Measurements from ENCODE around the gene YPEL5.
"Not testable (repeated sequence)": the region's sequence is repeated elsewhere in the genome, so short reads cannot be mapped to it uniquely, and the experiment has no call there.

YPEL5 gene

DNA sequence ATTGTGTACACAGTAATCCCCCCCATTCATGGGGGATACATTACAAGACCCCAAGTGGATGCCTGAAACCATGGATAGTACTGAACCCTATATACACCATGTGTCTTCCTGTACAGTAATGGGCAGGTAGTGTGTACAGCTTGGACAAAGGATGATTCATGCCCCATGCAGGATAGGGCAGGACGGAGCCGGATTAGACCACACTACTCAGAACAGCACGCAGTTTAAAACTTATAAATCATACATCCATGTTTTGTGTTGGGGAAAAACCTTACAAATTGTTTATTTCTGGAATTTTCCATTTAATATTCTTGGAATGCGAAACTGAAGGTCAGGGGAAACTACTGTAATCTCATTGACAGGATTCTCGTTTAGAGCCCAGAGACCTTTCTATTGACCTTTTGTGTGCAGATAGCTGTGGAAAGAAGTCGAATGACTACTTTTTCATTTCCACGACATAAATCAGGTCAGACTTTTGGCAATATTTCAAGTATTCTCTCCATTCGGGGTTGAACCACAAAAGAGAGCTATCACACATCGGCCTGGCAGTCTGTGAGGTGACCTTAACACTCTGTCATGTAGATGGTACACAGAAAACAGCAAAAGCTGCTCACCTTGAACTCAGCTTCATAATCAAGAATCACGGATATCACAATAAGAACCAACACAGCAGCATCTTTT is 9.9 kb upstream of the YPEL5 start:
- DNase-seq (ENCODE audit: low read depth) = no peak

DNA sequence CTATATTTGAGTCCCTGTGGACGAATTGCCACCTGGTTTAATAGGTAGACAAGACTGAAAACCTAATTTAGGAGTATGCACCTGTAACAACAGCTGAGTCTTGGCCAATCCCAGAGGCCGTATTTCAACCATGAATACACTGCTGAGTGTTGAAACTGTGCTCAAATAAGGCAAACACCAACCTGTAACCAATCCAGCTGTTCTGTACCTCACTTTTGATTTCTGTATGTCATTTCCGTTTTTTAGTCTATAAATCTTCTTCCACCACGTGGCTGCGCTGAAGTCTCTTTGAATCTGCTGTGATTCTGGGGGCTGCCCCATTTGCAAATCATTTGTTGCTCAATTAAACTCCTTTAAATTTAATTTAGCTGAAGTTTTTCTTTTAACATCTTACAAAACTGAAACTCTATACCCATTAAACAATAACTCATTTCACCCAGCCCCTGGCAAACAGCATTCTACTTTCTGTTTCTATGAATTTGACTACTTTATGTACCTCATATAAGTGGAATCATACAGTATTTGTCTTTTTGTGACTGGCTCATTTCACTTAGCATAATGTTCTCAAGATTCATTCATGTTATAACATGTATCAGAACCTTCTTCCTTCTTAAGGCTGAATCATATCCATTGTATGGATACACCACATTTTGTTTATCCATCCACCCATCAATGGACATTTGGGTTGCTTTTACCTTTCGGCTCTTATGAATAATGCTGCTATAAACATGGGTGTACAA is 7.5 kb upstream of the YPEL5 start:
- DNase-seq (ENCODE audit: low read depth) = no peak

DNA sequence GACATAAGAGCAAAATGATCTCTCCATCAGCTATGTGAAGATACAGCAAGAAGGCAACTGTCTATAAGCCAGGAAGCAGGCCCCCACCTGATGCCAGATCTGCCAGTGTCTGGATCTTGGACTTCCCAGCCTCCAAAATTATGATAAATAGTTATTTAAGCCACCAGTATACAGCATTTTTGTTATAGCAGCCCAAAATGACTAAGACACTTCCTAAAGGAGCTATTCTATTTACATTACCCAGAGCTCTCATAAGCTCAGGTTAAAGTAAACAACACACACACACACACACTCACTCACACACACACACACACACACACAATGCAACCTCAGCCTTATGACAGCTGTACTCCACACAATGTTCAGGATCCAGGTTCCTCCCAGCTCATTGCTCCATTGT is 5.7 kb upstream of the YPEL5 start:
- no peak for DNase-seq (ENCODE audit: low read depth)

DNA sequence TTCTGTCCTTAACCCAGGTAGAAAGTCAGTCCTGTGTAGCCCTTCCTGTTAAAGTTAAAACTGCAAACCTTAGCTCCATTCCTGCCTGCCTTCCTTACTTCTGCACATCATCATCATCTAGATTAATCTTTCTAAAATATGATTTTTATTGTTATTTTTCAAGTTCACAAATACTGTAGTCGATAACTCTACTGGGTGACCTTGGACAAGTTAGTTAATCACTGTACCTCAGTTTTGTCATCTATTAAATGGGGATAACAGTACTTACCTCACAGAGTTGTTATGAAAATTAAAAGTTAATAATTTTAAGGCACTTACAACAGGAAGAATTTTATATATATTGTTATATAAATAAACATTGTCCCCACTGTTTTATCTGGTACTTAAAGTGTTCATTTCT is 2.5 kb upstream of the YPEL5 start:
- DNase-seq (ENCODE audit: low read depth) = no peak

DNA sequence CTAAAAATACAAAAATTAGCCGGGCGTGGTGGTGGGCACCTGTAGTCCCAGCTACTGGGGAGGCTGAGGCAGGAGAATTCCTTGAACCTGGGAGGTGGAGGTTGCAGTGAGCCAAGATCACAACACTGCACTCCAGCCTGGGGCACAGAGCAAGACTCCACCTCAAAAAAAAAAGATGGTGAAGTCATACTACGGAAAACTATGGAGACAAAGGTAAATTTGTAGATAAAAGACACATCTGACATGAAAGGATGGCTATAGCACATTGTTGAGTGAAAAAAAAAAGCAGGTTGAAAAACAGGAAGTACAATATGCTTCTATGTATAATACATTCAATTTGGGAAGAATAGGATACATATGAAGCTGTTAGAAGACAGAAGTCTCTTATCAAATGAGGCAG is 1.9 kb upstream of the YPEL5 start:
- not testable (repeated sequence) for DNase-seq (ENCODE audit: low read depth)

DNA sequence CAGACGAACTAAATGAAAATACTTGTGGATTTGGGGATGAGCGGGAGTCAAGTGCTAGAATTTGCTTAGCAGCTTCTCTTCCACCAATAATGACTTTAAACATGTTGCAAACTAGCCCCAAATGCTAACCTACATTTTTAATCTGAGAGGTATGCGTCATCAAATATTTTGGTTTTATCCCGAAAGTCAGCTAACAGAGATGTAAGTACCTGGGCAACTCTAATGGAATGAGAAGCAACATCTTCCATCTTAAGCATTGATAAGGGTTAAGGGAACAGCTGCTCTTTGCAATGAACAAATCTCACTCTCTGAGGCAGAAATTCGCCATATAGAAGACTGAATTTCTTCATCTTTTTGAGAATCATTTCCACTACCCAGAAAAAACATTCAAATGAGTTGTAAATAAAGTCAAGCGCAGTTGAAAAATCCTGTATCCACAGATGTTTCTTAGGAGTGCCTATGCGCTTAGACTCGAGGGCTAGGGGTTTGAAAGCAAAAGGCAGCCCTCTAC is 926 bp upstream of the YPEL5 start:
- no peak for DNase-seq (ENCODE audit: low read depth)

DNA sequence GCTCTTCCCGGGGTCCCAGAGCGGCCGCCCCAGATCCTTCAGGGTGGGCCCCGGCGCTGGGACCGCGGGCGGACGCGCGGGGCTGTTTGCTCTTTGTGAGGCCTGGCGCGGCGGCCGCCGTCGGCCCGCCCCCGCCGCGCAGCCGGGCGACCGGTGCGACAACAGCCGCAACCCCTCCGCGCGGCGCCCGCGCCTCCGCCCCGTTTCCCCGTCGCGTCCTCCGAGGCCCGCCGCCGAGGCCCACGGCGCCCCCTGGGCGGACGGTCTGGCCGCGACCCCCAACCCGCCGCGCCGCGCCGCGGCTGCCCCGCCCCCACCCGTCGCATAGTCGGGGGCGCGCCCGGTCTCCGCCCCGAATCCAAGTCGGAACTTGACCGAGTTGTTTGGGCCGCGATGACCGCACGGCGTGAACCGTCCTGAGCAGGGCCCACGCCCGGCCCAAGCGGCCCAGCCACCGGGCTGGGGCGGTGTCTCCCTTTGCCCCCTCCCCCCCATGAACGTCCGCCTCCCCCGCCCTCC is 448 bp downstream of the YPEL5 start:
- no peak for DNase-seq (ENCODE audit: low read depth)

DNA sequence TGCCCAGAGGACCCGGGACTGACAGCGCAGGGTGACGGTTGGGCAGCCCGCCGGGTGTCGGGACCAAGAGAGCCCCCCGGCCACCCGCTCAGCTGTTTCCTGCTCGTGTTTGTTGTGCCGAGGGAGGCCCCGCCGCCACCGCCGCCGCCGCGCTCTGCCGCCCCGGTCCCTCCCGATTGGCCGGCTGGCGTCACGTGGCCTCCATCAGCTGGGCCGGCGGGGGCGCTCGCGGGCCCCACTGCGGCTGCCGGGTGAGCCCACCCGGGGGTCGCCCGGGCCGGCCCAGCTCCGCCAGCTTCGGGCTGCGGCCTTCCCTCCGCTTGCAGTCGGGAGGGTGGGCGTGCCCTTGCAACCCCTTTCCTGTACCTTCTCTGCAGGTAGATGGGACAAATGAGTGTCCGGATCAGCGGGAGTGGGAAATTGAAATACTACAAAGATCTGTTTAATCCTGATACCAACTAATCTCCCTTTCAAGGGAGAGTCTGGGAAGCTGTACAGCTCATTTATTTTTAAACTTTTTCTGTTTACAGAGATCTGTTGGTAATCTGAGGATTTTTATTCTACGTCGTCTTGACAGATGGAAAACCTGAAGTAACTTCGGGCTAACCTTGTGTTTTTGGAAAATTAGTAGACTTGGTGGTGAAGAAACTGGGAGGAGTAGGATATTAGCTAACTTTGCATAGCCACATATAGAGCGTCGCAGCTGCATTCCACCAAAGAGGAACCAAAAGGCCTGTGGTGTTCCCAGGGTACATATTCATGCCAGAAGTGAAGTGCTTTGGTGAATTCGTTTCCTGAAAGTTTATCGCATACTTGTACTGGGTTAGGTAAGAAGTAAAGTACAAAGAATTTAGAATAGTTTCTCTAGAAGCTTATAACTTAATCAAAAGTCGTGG is 1.2 kb downstream of the YPEL5 start:
- peak; percentile 62 for DNase-seq (ENCODE audit: low read depth)

DNA sequence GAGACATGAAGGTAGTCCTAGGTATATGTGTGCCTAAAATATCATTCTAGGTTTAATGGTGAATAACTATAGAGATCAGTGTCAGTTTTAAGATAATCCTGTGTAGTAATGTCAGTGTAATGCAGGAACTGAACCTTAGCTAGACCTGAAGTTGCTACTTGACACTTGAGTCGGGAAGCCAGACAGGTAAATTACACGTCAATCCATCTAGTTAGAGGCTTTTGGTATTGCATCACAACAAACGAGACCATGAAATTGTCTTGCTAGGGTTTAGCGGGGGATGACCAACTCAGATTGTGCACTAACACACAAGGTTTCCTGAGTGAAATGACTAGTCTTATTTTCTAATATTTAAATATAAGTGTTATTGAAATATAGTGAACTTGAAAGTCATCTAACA is 2.0 kb downstream of the YPEL5 start:
- DNase-seq (ENCODE audit: low read depth) = no peak

DNA sequence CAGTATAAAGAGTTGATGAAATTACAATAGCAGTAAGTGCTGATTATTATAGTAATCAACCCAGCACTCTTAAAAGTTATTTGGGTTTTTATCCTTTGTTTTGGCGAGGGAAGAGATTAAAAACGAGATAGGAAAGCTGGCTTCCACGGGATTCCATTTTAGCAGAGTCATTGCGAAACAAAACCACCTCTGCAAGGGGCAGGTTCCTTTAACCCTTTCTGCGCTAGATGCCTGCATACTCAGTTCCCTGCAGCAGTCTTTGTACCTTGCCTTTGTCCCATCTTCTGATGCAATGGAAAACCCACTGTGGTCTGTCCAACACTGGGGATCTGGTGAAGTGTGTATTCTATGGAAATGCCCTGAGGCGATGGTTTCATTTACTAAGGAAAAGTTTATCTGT is 2.7 kb downstream of the YPEL5 start:
- DNase-seq (ENCODE audit: low read depth) = no peak

DNA sequence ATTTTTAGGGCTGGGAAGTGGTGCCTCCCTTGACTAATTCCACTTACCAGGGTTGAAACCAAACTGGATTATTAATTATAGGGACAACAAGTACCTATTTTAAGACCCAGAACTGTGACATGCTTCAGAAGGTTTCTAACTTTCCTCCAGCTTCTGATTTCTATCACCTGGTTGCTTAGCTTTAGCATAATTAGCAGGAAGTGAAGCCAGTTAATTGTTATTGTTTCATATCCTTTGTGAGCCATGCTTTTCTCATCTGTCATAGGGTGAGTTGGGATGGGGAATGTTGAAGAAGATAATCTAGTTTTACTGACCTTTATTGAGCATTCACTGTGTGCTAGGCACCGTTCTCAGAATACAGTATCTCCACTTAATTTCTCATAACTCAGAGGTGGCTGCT is 3.2 kb downstream of the YPEL5 start:
- DNase-seq (ENCODE audit: low read depth) = no peak

DNA sequence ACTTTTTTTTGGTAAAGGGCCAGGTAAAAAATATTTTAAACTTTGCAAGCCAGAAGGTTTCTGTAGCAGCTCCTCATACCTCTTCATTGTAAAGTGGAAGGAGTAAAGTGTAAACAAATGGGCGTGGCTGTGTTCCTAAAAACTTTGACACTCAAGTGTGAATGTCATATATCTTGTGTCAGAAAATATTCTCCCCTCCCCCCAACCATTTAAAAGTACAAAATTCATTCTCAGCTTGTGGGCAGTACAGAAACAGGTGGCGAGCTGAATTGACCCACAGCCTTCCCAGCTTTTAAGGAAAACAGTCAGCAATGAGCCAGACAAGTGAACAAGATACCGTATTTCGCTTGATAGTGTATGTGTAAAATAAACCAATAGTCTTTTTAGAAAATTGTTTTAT is 4.0 kb downstream of the YPEL5 start:
- DNase-seq (ENCODE audit: low read depth) = no peak

DNA sequence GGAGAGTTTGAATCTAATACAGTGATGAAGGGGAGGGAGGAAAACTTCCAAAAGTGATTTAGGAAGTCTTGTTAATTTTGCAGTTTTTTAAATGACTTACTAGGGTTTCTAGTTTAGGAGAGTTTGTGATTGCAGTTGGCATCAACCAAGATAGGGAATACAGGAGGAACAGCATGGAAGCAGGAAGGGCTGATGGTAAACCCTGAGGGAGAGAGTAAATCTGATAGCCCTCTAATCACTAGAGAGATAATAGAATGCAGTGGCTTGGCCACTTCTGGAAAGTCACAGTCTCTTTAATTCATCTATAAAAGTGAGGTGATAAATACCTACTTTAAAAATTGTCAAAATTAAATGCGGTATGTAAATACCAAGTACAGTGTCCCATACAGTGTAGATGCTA is 5.6 kb downstream of the YPEL5 start:
- DNase-seq (ENCODE audit: low read depth) = no peak

DNA sequence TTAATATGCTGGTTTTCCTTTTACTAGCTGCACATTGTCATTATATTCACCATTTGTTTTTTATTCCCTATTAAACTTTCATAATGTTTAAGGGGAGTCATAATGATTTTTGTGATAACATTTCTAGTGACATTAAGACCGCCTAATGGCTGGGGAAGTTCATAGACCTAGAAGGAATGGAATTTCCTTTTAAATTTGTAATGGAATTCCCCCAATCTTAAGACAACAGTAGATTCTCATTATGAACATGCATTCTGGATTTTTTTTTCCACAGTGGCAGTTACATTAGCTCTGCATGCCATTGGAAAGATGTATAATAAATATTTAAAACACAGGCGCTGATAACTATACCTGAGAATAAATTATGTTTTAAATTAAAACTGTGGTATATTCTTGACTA is 8.4 kb downstream of the YPEL5 start:
- no peak for DNase-seq (ENCODE audit: low read depth)

DNA sequence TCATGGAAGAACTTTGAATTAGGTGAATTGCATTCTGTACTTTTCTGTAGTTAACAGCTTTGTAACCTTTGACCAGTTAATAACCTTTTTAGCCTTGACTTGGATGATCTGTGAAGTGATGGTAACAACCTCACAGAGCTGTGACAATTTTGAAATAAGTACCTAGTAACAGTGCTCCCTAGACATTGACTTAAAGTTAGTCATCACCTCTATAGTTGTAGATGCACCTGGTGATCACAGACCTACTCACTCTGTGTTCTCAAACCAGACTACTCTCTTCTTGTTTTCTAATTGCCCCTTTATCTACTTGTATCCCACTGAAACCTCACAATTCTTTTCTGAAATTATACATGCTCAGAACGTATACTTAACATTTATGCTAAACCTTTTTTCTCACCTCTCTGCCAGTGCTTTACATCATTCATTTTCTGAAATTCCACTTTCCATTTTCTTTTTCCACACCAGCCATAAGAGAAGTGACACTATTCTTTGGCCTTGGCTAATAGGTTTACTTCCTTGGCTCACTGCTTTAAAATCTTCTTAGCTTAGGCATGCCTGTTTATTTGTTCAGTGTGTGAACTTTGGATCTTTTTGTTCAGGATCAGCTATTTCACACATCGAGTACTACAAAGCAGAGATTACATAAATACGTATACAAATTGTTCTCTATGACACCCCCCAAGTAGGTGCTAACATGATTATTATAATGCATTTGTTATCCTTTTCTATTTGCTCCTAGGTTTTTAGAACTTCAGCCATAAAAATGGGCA is 9.3 kb downstream of the YPEL5 start:
- no peak for DNase-seq (ENCODE audit: low read depth)

DNA sequence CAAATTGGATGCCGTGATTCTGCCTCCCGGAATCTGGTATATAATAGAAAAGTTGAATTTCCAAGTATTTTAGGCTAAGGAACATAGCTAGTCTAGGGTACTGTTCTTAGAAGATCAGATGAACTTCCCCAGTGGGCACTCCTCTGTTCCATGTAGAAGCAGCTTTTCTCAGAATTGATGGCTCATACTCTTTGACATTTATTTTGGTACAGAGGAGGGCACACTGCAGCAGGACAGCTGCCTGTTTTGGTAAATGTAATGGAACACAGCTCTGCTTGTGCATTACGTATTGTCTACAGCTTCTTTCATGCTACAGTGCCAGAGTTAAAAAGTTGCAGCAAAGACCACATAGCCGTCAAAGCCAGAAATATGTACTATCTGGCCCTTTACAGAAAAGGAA is 10.8 kb downstream of the YPEL5 start:
- DNase-seq (ENCODE audit: low read depth) = no peak

DNA sequence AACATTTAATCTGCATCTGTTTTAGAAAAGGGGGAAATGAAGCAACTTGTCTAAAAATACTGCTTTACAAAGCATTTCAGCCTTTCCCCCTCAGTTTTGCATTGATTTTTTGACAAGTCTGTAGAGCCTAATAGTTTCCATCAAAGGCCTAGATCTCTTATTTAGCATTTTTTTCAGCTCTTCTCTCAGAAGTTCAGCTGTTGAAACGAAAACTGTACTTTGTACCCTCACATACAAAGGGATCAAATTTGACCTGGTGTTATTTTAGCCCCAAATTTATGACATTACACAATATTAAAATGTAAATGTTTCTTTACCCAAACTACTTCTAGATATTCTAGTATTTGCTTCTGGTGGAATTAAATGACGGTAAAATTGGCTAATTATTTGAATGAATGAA is 13.0 kb downstream of the YPEL5 start:
- DNase-seq (ENCODE audit: low read depth) = no peak

DNA sequence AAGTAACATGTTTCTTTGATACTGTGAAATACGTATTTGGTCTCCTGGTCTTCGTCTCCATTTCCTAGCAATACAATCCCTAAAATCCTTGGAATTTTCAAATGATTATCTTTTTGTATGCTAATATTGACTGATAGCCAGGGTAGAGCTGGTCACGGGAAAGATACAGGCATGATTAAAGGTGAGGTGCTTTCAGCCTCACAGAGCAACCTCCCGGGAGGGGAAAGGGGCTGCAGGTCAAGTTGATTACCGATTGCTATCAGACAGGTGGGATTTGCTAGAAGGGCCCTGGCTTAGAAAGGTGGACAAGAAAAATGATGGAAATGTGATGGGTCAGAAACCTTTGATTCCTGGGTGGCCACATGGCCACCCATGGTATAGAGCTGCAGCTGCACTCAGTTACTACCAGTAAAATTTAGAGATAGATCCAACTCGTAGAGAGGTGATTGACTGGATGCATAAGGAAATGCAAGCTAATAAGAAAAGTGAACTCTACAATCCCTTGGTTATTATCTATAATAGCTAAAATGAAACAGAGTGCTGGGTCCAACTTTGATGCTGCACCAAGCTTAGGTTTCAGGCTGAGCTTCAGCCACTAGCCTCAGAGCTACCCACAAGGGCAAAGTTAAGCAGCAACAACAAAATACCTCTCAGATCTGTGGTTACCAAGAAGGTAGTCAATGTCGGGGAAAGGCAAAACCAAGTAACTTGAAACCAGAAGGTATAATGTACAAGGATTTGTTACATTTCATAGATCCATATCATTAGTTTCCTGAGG is 15.3 kb downstream of the YPEL5 start:
- no peak for DNase-seq (ENCODE audit: low read depth)

DNA sequence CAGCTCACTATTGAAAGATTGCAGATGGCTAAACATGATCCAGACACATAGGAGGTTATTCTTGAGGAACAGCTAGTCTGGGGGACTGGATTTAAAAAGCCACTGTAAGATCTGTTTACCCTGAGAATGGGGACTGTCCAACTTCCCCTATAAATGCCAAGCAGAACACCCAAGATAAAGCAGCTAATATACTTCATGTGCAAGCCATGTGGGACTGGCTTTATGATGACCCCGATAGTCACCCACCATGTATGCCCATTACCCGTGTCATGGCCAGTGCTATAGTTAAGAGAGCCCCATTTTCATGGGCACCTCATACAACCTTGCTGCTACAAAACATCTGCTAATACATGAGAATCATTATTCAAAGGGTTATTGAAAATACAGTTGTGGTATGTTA is 16.0 kb downstream of the YPEL5 start:
- no peak for DNase-seq (ENCODE audit: low read depth)

DNA sequence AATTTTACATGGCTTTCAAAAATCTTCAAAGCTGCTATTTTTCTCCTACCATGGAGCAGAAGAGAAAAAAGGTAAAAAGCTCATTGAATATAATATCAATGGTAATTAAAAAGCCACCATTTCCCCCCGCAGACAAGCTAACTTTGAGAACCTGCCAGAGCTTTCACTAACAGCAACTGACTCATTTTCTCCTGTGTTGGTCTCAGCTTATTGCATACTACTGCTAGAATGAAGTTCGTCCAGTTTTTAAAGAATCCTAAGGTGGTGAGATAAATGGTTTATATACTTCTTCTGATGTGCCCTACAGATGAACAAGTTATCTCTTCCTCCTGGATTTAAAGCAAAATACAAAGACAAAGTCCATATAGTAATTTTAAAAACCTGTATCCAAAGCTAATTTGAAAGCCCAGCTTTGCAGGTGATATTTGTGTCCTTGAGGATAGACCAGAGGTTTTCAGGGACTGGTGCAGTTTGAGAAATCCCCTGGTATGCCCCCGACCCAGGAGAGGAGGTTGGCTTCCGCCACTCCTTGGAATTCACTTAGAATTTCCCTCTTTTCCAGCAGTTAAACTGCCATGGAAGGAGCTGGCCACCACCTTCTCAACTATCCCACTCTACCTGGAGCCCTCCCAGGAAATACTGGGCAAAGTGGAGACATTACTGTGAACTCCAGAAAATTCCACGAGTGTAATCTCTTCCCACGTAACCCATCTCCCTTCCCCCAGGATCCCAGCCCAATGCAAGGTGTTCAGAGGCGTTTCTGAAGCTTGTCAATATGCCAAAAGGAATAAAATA is 17.5 kb downstream of the YPEL5 start:
- no peak for DNase-seq (ENCODE audit: low read depth)
